Nephron progenitor cell (in vitro differentiated cells): ENCODE data around the gene LGR5.

Source experiments
- DNase-seq: peaks from one replicate; pipeline ENCODE4 v3.0.0; 2021
- H3K27ac Mint-ChIP-seq: 2 replicates; pipeline ENCODE4 v1.8.0; 2021; ENCODE audit warnings: mild to moderate bottlenecking, moderate library complexity, mixed read lengths
- H3K27me3 Mint-ChIP-seq: 2 replicates; pipeline ENCODE4 v1.8.0; 2021; ENCODE audit warnings: mild to moderate bottlenecking, low read depth, mixed read lengths; ENCODE audit not compliant: poor library complexity
- H3K36me3 Mint-ChIP-seq: 2 replicates; pipeline ENCODE4 v1.8.0; 2021; ENCODE audit warnings: low read depth, mixed read lengths
- H3K4me1 Mint-ChIP-seq: 2 replicates; pipeline ENCODE4 v1.8.0; 2021; ENCODE audit warnings: mixed read lengths
- H3K4me3 Mint-ChIP-seq: 2 replicates; pipeline ENCODE4 v1.8.0; 2021; ENCODE audit warnings: mild to moderate bottlenecking, moderate library complexity, mixed read lengths
- H3K9me3 Mint-ChIP-seq: 2 replicates; pipeline ENCODE4 v1.8.0; 2021; ENCODE audit warnings: mild to moderate bottlenecking, moderate library complexity, mixed read lengths
- CTCF ChIP-seq: fragments of 200-600 bp; sonication (generic); IDR thresholded peaks from 2 replicates; pipeline ENCODE4 v1.5.0; 2021; ENCODE audit warnings: antibody characterized with exemption

The LGR5 gene

GRCh38 chr12:71439613-71440344 lies at the start of gene LGR5:
Gene LGR5 (plus strand): TSS chr12:71439798. CDS start chr12:71440081, 283 bp downstream.
- H3K27me3 Mint-ChIP-seq, result peaks cover 51% of the 10 kb centered on the region
- peak within 1 kb of the TSS; percentile 90 for H3K4me3 Mint-ChIP-seq
- H3K9me3 Mint-ChIP-seq, result peaks cover 30% of the 10 kb centered on the region
- H3K27ac Mint-ChIP-seq, result no peak within 1 kb of the TSS
- DNase-seq, result peak; percentile 83
- H3K36me3 Mint-ChIP-seq, result peaks cover 23% of the 10 kb centered on the region
- peaks cover 32% of the 10 kb centered on the region for H3K4me1 Mint-ChIP-seq
- no peak for TF ChIP-seq CTCF

- peak; percentile 85 for TF ChIP-seq CTCF
- Mint-ChIP-seq H3K27me3 (no peaks in the 10 kb centered on the region), H3K9me3 (peaks cover 7% of the 10 kb centered on the region), H3K4me1 (peaks cover 27% of the 10 kb centered on the region), H3K27ac (no peak overlapping the region), H3K36me3 (no peaks in the 10 kb centered on the region), H3K4me3 (no peak overlapping the region)
- DNase-seq, result peak; percentile 7
These were observed 47.0 kb upstream of the LGR5 start for GRCh38 chr12:71392521-71393145.

GRCh38 chr12:71393625-71394024 lies 46.0 kb upstream of the LGR5 start:
- Mint-ChIP-seq H3K4me3 (no peak overlapping the region), H3K4me1 (peaks cover 27% of the 10 kb centered on the region), H3K9me3 (peaks cover 7% of the 10 kb centered on the region), H3K27ac (no peak overlapping the region), H3K36me3 (no peaks in the 10 kb centered on the region), H3K27me3 (no peaks in the 10 kb centered on the region)
- no peak for TF ChIP-seq CTCF
- no peak for DNase-seq

GRCh38 chr12:71397433-71397954 lies 42.1 kb upstream of the LGR5 start:
- Mint-ChIP-seq H3K27ac (no peak overlapping the region), H3K9me3 (no peaks in the 10 kb centered on the region), H3K4me3 (no peak overlapping the region), H3K36me3 (no peaks in the 10 kb centered on the region), H3K27me3 (no peaks in the 10 kb centered on the region), H3K4me1 (peaks cover 31% of the 10 kb centered on the region)
- no peak for DNase-seq
- no peak for TF ChIP-seq CTCF

- Mint-ChIP-seq H3K36me3 (no peaks in the 10 kb centered on the region), H3K9me3 (no peaks in the 10 kb centered on the region), H3K27me3 (no peaks in the 10 kb centered on the region), H3K4me3 (no peak overlapping the region), H3K27ac (no peak overlapping the region), H3K4me1 (peaks cover 17% of the 10 kb centered on the region)
- DNase-seq, result no peak
- no peak for TF ChIP-seq CTCF
These were observed 40.4 kb upstream of the LGR5 start for GRCh38 chr12:71399197-71399596.
